Caki2 (cell line): ENCODE data around the gene ZFC3H1. TPM values are rescaled to one million over a fixed set of nuclear protein-coding genes. Genes with fewer than 3 reads are reported as not detected.

Experiments
- DNase-seq: peaks from one replicate; pipeline ENCODE4 v3.0.0-alpha.2; 2015; ENCODE audit warnings: low read depth
- in situ Hi-C: cut with HindIII; loops from 2 replicates; pipeline ENCODE4 v1.10.0; 2016; ENCODE audit warnings: low sequenced_read_pairs, low pct_unique_long_range_greater_than_20kb, mixed read lengths
- total RNA-seq: library from RNA; depleted of rRNA; stranded (reverse); fragments of >200 nt; shearing (Covaris generic); gene quantifications from 2 replicates; pipeline ENCODE4 v1.2.3, GENCODE V29; 2014; ENCODE audit warnings: low replicate concordance

The ZFC3H1 gene
- total RNA-seq, 1 experiment from 2014 or later, result 3.2 TPM

DNA sequence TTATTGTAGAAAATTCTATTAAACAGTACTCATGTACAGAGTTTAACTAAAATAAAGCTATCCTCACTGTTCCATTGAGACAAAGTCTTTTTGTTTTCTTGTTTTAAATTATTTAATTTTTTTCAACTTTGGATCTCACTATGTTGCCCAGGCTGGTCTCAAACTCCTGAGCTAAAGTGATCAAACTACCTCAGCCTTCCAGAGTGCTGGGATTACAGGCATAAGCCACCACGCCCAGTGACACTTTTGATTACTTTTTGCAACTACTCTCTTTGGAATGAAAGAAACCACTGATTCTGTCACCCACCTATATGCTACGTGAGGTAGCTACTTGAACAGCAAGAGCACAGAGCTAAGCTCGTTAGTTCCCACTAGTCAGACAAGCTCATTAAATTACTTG is 17.1 kb downstream of the ZFC3H1 start:
- no peak for DNase-seq
- in situ Hi-C loops, result no loop called here

DNA sequence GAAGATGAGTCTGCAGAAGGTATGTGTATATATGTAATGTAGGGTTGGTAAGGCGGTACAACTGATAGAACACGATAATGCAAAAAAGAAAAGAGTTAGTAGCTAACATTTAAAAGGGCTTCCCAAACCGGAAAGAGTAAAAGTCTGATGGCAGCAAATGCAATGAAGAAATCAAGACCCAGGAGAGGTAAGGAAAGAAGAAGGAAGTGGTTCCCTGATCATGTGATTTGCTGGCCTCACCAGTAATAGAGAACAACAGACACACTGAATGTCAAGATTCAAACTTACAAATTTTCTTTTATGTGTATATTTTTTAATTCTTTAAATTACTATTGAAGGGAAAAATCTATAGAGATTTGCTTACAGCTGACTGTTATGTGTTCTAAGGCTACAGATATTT is 18.4 kb downstream of the ZFC3H1 start:
- no peak for DNase-seq
- in situ Hi-C loops, result no loop called here

- in situ Hi-C loops, result no loop called here
- DNase-seq, result no peak
These were observed 21.4 kb downstream of the ZFC3H1 start for GRCh38 chr12:71642264-71642663.

DNA sequence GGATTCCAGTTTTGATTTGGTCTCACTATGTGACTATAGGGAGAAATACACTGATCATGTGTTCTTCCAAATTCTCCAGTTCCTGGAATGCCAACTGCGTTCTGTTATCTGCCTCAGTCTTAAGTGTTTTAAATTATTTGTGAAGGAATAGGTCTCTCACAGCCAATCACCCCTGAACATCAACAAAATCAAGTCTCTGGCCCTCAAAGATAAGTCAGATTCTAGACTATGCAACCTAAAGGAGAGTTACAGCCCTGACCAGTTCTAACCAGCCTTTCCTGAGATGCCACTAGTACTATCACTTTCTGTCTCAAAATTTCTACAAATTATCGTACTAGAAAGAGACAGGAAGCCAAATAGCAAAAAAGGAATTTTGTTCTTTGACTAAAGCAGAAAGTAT is 22.3 kb downstream of the ZFC3H1 start:
- in situ Hi-C loops, result no loop called here

GRCh38 chr12:71640316-71640715 is 23.3 kb downstream of the ZFC3H1 start:
- DNase-seq, result no peak
- in situ Hi-C loops, result no loop called here

More for the DNA sequence above, 22.3 kb downstream of the ZFC3H1 start:
- no peak for DNase-seq

DNA sequence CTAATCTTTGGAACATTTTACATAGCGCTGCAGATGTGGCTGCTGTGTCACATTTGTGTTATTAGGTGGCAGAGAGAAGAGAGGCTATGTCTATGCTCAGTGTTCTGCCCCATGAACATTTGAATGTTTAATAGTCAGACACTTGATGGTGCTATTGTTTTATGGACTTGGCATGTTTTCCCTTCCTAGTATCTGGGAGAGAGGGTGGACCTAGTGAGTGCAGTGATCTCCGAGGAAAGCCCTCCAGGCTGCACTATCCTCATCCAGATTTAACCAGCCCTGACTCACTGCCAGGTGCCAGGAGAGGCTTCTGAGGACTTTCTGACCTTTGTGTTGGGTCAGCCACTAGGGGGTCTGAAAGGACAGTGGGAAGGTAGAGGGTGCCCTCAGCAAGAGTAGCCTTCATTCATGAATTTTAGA is 24.3 kb downstream of the ZFC3H1 start:
- peak; percentile 19 for DNase-seq
- in situ Hi-C loops, result no loop called here

- no peak for DNase-seq
- in situ Hi-C loops, result no loop called here
These were observed 25.1 kb downstream of the ZFC3H1 start for GRCh38 chr12:71638499-71638898.

DNA sequence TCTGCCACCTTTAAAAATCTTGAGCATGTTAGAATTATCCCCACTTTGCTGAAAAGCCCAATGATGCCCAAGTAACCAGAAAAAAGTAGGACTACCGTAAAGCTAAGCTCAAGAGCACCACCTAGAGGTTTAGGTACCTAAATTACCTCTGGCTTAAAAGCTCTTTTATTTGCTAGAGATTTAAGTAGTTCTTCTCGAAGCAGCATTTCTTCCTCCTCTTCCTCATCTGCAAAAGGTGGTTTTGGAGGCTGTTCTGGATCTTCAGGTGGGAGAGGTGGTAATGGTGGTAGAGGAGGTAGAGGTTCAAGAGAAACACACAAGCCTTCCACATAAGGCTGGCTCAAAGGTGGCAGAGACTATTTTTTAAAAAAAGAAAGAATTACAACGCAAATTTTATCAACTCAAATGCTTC is 26.9 kb downstream of the ZFC3H1 start:
- in situ Hi-C loops, result no loop called here

GRCh38 chr12:71627438-71628002 is 36.1 kb downstream of the ZFC3H1 start:
- no peak for DNase-seq

More for the DNA sequence above, 26.9 kb downstream of the ZFC3H1 start:
- DNase-seq, result peak; percentile 55

GRCh38 chr12:71626768-71627167 is 36.9 kb downstream of the ZFC3H1 start:
- DNase-seq, result no peak
- in situ Hi-C loops, result no loop called here

More at GRCh38 chr12:71627438-71628002, 36.1 kb downstream of the ZFC3H1 start:
- in situ Hi-C loops, result no loop called here

DNA sequence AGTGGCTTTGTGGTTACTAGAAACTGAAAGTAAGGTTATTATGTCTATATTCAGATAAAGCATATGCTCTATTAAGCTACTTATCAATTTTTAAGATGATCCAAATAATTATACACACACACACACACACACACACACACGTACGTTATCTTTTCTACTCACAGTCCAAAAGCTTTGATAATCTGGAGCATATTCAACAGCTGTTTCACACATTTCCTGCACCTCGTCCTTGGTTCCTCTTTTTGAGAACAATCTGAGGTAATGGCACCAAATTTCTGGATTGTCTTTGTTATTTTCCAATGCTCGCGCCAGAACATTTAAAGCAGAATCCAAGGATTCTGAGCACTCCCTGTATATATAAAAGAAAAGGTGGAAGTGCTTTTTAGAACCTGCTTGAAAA is 37.5 kb downstream of the ZFC3H1 start:
- in situ Hi-C loops, result no loop called here
- DNase-seq, result no peak

DNA sequence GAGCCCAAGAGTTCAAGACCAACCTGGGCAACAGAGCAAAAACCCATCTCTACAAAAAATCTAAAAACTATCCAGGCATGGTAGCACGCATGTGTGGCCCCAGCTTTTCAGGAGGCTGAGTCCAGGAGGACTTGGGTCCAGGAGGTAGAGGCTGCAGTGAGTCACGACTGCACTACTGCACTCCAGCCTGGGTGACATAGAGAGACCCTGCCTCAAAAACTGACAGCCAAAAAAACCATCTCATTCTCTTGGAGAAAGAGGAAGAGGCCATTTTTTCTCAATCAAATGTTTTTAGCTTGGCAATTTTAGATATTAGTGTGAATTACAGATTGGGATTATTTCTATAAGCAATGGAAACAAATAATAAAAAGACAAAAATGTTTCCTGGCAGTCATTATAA is 38.2 kb downstream of the ZFC3H1 start:
- in situ Hi-C loops, result no loop called here
- DNase-seq, result no peak

GRCh38 chr12:71621938-71622337 is 41.7 kb downstream of the ZFC3H1 start:
- DNase-seq, result no peak
- in situ Hi-C loops, result no loop called here

GRCh38 chr12:71610031-71610795 is 53.4 kb downstream of the ZFC3H1 start:
- in situ Hi-C loops, result no loop called here
- no peak for DNase-seq

GRCh38 chr12:71607494-71608330 is 55.9 kb downstream of the ZFC3H1 start:
- in situ Hi-C loops, result no loop called here
- DNase-seq, result no peak

GRCh38 chr12:71605039-71605438 is 58.6 kb downstream of the ZFC3H1 start:
- no peak for DNase-seq
- in situ Hi-C loops, result no loop called here

DNA sequence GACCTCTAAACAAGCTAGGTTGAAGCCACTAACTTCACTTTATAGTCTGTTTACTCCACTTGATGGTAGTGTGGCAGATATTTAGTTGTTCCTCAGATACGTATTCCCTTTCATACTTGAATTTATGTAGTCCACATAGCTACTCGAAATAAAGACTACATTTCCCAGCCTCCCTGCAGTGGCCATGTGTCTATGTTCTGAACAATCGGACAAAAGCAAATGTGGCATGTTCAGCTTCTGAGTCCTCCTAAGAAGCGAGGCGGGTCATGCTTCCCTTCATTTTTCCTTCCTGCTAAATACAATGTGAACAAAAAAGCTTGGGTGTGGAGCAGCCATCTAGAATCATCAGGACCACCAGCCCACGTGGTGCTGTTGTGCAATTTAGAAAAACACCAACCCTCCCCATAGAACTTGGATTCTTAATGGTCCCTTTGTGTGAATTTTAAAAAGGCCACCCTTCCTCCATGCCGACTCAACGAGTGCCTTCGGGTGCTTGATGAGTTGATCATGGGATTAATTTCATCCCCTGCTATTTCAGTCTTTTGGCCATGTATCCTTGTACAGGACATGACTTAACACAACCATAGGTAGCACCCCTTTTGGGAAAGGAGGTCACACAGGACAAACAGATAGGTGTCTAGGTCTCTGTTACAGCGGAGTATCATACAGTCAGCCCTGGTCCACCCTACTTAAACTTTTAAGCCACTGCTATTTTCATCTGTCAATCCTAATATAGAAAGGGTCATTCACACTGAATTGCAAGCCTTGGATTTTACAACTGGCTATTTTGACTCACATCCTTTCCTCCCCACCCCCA is 60.7 kb downstream of the ZFC3H1 start:
- in situ Hi-C loops, result no loop called here
- DNase-seq, result no peak

DNA sequence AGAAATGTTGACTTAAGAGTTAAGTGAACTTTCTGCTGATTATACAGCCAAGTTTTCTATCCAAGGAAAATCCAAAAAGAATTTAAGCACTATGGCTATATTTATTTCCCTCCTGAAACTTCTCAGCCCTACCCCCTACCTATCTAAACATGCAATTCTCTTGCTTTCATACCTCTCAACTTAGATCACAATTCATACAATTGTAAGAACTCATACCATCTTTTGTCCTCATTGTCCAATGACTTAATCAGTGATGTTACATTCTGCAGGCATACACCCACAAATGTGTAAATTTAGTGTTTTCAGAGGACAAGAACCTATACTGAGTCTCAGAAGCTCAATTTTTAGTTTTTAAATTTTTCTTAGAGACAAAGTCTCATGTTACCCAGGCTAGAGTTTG is 62.1 kb downstream of the ZFC3H1 start:
- DNase-seq, result no peak
- in situ Hi-C loops, result no loop called here
